Measurements from ENCODE around the gene ERCC3. TPM values are rescaled to one million over a fixed set of nuclear protein-coding genes. Genes with fewer than 3 reads are reported as not detected.

The ERCC3 gene
- total RNA-seq, 1 experiment from 2014 or later, result 52.7 TPM

- TF ChIP-seq SP1 (IDR thresholded peaks at IDR 0.05; ENCODE audit: low read depth) (no peak), EZH2phosphoT487 (IDR thresholded peaks at IDR 0.05; ENCODE audit: borderline replicate concordance) (no peak), ATF3 (IDR thresholded peaks at IDR 0.05) (no peak), POLR2A (IDR thresholded peaks at IDR 0.05; ENCODE audit: borderline replicate concordance, extremely low read depth, insufficient read depth, insufficient read length) (no peak), EGR1 (IDR thresholded peaks at IDR 0.05; ENCODE audit: low read depth) (no peak), POLR2AphosphoS5 (IDR thresholded peaks at IDR 0.05; ENCODE audit: low read depth, low read length) (no peak), RAD21 (IDR thresholded peaks at IDR 0.05; ENCODE audit: low read depth) (no peak)
- H3K9me3 ChIP-seq (ENCODE audit: control insufficient read depth in 1 of 2, insufficient read depth in 1 of 2, low read depth in 1 of 2, low read length in 2 of 2), result no peaks in the 10 kb centered on the region
- H3K9ac ChIP-seq (ENCODE audit: low read length), result no peak overlapping the region
- H3K4me2 ChIP-seq (ENCODE audit: low read length), result no peak overlapping the region
- no peak overlapping the region for H3K4me3 ChIP-seq (replicated peaks in 1 of 2; ENCODE audit: low read depth in 1 of 2, low read length in 2 of 2)
- ChIA-PET RAD21 (ENCODE audit: low non-redundant PET in 1 of 2, low total read pairs in 2 of 2, uncharacterized antibody in 2 of 2, unreplicated experiment in 2 of 2) (no interaction called here), CTCF (no interaction called here), POLR2A (no interaction called here)
- no peak for DNase-seq (ENCODE audit: low read depth, low spot score)
- intact Hi-C loops (cut with micrococcal nuclease), result no loop called here
- H2AFZ ChIP-seq (ENCODE audit: low read depth, low read length, poor library complexity, severe bottlenecking), result no peak overlapping the region
- BruUV-seq (replicated peaks), result no TSS peak
- H3K9me2 ChIP-seq (ENCODE audit: insufficient read depth), result no peaks in the 10 kb centered on the region
- H3K79me2 ChIP-seq (ENCODE audit: insufficient read depth, low read length), result no peaks in the 10 kb centered on the region
- no peaks in the 10 kb centered on the region for H3K27me3 ChIP-seq (ENCODE audit: insufficient read depth, low read length)
- no peaks in the 10 kb centered on the region for H3K4me1 ChIP-seq (ENCODE audit: control insufficient read depth in 1 of 2, insufficient read depth in 2 of 2, low read length in 2 of 2)
- H3K36me3 ChIP-seq (ENCODE audit: control insufficient read depth in 1 of 2, insufficient read depth in 2 of 2, low read length in 2 of 2), result peaks cover 9 to 11% of the 10 kb centered on the region in 2 experiments; a peak in 2 of 4 replicates
- ATAC-seq, result no peak
- no peaks in the 10 kb centered on the region for H4K20me1 ChIP-seq (ENCODE audit: insufficient read depth)
- H3K27ac ChIP-seq (ENCODE audit: low read depth, low read length), result no peak overlapping the region
Measured at GRCh38 chr2:127313406-127313805, 19.5 kb upstream of the ERCC3 start.

GRCh38 chr2:127310980-127311379, 17.0 kb upstream of the ERCC3 start:
- no peak overlapping the region for H3K27ac ChIP-seq (ENCODE audit: low read depth, low read length)
- no peaks in the 10 kb centered on the region for H3K27me3 ChIP-seq (ENCODE audit: insufficient read depth, low read length)
- TF ChIP-seq ZFX (IDR thresholded peaks at IDR 0.05) (no peak), CBX3 (IDR thresholded peaks at IDR 0.05; ENCODE audit: low read depth) (no peak), EZH2 (IDR thresholded peaks at IDR 0.05) (no peak), YY1 (IDR thresholded peaks at IDR 0.05; ENCODE audit: extremely low read depth, insufficient replicate concordance, low read depth, low read length) (no peak), EGR1 (IDR thresholded peaks at IDR 0.05; ENCODE audit: low read depth) (no peak)
- no peak overlapping the region for H3K4me3 ChIP-seq (replicated peaks in 1 of 2; ENCODE audit: low read depth in 1 of 2, low read length in 2 of 2)
- ChIA-PET RAD21 (ENCODE audit: low non-redundant PET in 1 of 2, low total read pairs in 2 of 2, uncharacterized antibody in 2 of 2, unreplicated experiment in 2 of 2) (no interaction called here), CTCF (no interaction called here), POLR2A (interaction anchor here (1.1 kb wide), 1 partner anchor 16 kb away, joined by 4 read pairs; no protein-coding TSS in a partner anchor)
- no peak overlapping the region for H2AFZ ChIP-seq (ENCODE audit: low read depth, low read length, poor library complexity, severe bottlenecking)
- intact Hi-C loops (cut with micrococcal nuclease), result no loop called here
- DNase-seq (ENCODE audit: low read depth, low spot score) (no peak), ATAC-seq (no peak)
- H3K9me2 ChIP-seq (ENCODE audit: insufficient read depth), result no peaks in the 10 kb centered on the region
- H3K4me2 ChIP-seq (ENCODE audit: low read length), result no peak overlapping the region
- H3K9ac ChIP-seq (ENCODE audit: low read length), result no peak overlapping the region
- H3K79me2 ChIP-seq (ENCODE audit: insufficient read depth, low read length), result no peaks in the 10 kb centered on the region
- H3K36me3 ChIP-seq (ENCODE audit: control insufficient read depth in 1 of 2, insufficient read depth in 2 of 2, low read length in 2 of 2), result peaks cover 9 to 16% of the 10 kb centered on the region in 2 experiments; a peak in 2 of 4 replicates
- H3K9me3 ChIP-seq (ENCODE audit: control insufficient read depth in 1 of 2, insufficient read depth in 1 of 2, low read depth in 1 of 2, low read length in 2 of 2), result no peaks in the 10 kb centered on the region
- no TSS peak for BruUV-seq (replicated peaks)
- H3K4me1 ChIP-seq (ENCODE audit: control insufficient read depth in 1 of 2, insufficient read depth in 2 of 2, low read length in 2 of 2), result no peaks in the 10 kb centered on the region
- no peaks in the 10 kb centered on the region for H4K20me1 ChIP-seq (ENCODE audit: insufficient read depth)
